Measurements from ENCODE around the gene MYL12B. TPM values are rescaled to one million over a fixed set of nuclear protein-coding genes. Genes with fewer than 3 reads are reported as not detected.

The MYL12B gene
- polyA plus RNA-seq, 2 of the 4 experiments (the other 2 are of a cell fraction): 419 to 498 TPM

DNA sequence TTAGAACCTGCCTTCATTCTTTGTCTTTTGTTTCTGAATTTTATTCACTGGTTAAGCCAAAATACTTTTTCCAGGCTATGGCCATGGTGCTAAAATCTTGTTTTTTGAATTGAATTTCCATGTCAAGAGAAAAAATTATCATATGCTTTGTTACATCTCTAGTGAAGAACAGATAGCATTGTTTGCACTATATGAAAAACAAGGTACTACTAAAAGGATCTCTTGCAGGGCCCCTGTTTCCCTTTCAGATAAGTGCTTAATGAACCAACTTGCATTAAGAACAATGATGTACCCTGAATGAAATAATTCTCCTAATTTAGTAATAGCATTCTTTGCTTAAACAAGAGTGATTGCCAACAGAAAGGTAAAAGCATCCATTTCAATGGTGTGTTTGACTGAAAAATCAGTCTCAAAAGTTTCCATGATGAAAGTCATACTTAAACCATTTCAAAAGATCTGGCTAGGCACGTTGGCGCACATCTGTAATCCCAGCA, 4.3 kb upstream of the MYL12B start:
- POLR2A ChIA-PET: no interaction called here
- peaks cover 31% of the 10 kb centered on the region for H3K4me1 ChIP-seq
- H3K4me2 ChIP-seq: no peak overlapping the region
- WGBS (ENCODE audit: missing lambda C conversion rate): 96% methylated on average over 2 of the region's 2 CpGs
- TF ChIP-seq JUN (IDR thresholded peaks at IDR 0.05) (no peak), HOXB5 (CRISPR knock-in tag; IDR thresholded peaks at IDR 0.05) (no peak), BHLHE40 (IDR thresholded peaks at IDR 0.05; ENCODE audit: low read depth, low read length) (no peak), ELK1 (IDR thresholded peaks at IDR 0.05; ENCODE audit: low read depth, low read length) (no peak), FOSL2 (IDR thresholded peaks at IDR 0.05) (no peak), FOSL2 (CRISPR knock-in tag; IDR thresholded peaks at IDR 0.05) (no peak), KDM5A (IDR thresholded peaks at IDR 0.05) (no peak), CBX8 (IDR thresholded peaks at IDR 0.05) (no peak), HEYL (CRISPR knock-in tag; IDR thresholded peaks at IDR 0.05) (no peak), HOXA7 (CRISPR knock-in tag; IDR thresholded peaks at IDR 0.05) (no peak), MAZ (IDR thresholded peaks at IDR 0.05; ENCODE audit: borderline replicate concordance, low read depth, low read length) (no peak), HOXB13 (CRISPR knock-in tag; IDR thresholded peaks at IDR 0.05; ENCODE audit: low read depth) (no peak), FOSB (CRISPR knock-in tag; IDR thresholded peaks at IDR 0.05) (no peak), RFX5 (IDR thresholded peaks at IDR 0.05) (no peak), POLR2A (IDR thresholded peaks at IDR 0.05; ENCODE audit: low read length) (no peak)
- TF ChIP-seq, protein P1, sequence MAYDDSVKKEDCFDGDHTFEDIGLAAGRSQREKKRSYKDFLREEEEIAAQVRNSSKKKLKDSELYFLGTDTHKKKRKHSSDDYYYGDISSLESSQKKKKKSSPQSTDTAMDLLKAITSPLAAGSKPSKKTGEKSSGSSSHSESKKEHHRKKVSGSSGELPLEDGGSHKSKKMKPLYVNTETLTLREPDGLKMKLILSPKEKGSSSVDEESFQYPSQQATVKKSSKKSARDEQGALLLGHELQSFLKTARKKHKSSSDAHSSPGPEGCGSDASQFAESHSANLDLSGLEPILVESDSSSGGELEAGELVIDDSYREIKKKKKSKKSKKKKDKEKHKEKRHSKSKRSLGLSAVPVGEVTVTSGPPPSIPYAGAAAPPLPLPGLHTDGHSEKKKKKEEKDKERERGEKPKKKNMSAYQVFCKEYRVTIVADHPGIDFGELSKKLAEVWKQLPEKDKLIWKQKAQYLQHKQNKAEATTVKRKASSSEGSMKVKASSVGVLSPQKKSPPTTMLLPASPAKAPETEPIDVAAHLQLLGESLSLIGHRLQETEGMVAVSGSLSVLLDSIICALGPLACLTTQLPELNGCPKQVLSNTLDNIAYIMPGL (CRISPR knock-in tag; IDR thresholded peaks at IDR 0.05; ENCODE audit: borderline replicate concordance): no peak
- TF ChIP-seq, protein P2, sequence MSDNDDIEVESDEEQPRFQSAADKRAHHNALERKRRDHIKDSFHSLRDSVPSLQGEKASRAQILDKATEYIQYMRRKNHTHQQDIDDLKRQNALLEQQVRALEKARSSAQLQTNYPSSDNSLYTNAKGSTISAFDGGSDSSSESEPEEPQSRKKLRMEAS (IDR thresholded peaks at IDR 0.05): no peak
- H3K27ac ChIP-seq: no peak overlapping the region
- DNase-seq (ENCODE audit: low read depth in 1 of 2, low spot score in 1 of 2) (no peak), ATAC-seq (no peak), FAIRE-seq (no peak)
- no peak overlapping the region for H3K4me3 ChIP-seq
- CTCF ChIA-PET: no interaction called here
- no peaks in the 10 kb centered on the region for H3K9me3 ChIP-seq

- no peak for ATAC-seq
- TF ChIP-seq ZSCAN20 (CRISPR knock-in tag; IDR thresholded peaks at IDR 0.05) (no peak), NPAS2 (CRISPR knock-in tag; IDR thresholded peaks at IDR 0.05; ENCODE audit: borderline replicate concordance) (no peak), MAFK (IDR thresholded peaks at IDR 0.05; ENCODE audit: partially characterized antibody) (no peak), EHMT2 (IDR thresholded peaks at IDR 0.05; ENCODE audit: low read depth) (no peak), CHD4 (IDR thresholded peaks at IDR 0.05; ENCODE audit: borderline replicate concordance) (no peak)
- TF ChIP-seq, protein P3, sequence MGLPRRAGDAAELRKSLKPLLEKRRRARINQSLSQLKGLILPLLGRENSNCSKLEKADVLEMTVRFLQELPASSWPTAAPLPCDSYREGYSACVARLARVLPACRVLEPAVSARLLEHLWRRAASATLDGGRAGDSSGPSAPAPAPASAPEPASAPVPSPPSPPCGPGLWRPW (IDR thresholded peaks at IDR 0.05): no peak
- no peak for DNase-seq (ENCODE audit: low read depth in 1 of 2, low spot score in 1 of 2)
- Histone ChIP-seq H3K4me1 (peaks cover 42% of the 10 kb centered on the region), H3K9me3 (no peaks in the 10 kb centered on the region), H3K4me2 (peak overlapping the region; percentile 94), H3K27ac (peak overlapping the region; percentile 99 to 100), H3K4me3 (peak overlapping the region; percentile 94)
- 11% methylated on average over 5 of the region's 5 CpGs for whole genome bisulfite sequencing (ENCODE audit: missing lambda C conversion rate)
- no peak for FAIRE-seq
- POLR2A ChIA-PET: interaction anchor here (0.6 to 2.2 kb wide), 5 partner anchors 10 to 405 kb away, joined by 3 to 14 read pairs (median 3); no protein-coding TSS in a partner anchor
- CTCF ChIA-PET: interaction anchor here (0.8 kb wide), 1 partner anchor 337 kb away, joined by 3 read pairs; no protein-coding TSS in a partner anchor
These were observed 949 bp upstream of the MYL12B start for GRCh38 chr18:3260995-3261372.
